Parathyroid adenoma (tissue), 2 donors: ENCODE data around the gene CPSF3.

ENCODE experiments used
- H2AFZ ChIP-seq: fragments of 300-600 bp; sonication (generic); one replicate; pipeline ENCODE4 v1.7.0; 2017; ENCODE audit warnings: antibody characterized with exemption, mild to moderate bottlenecking
- H3K27ac ChIP-seq: fragments of 300-600 bp; sonication (generic); one replicate; pipeline ENCODE4 v1.7.0; 2017
- H3K27me3 ChIP-seq: fragments of 300-600 bp; sonication (generic); one replicate; pipeline ENCODE4 v1.7.0; 2017; ENCODE audit warnings: low read length; ENCODE audit not compliant: control insufficient read depth, insufficient read depth
- H3K36me3 ChIP-seq: fragments of 300-600 bp; sonication (generic); one replicate; pipeline ENCODE4 v1.7.0; 2017; ENCODE audit warnings: low read length; ENCODE audit not compliant: control insufficient read depth, insufficient read depth
- H3K4me1 ChIP-seq: fragments of 300-600 bp; sonication (generic); one replicate; pipeline ENCODE4 v1.7.0; 2017; ENCODE audit warnings: control low read depth
- H3K4me2 ChIP-seq: fragments of 300-600 bp; sonication (generic); one replicate; pipeline ENCODE4 v1.7.0; 2017; ENCODE audit warnings: low read length
- H3K4me3 ChIP-seq: fragments of 300-600 bp; sonication (generic); one replicate; pipeline ENCODE4 v1.7.0; 2017; ENCODE audit warnings: low read depth, low read length
- H3K79me2 ChIP-seq: fragments of 300-600 bp; sonication (generic); one replicate; pipeline ENCODE4 v1.7.0; 2017; ENCODE audit warnings: control low read depth
- H3K9ac ChIP-seq: fragments of 300-600 bp; sonication (generic); one replicate; pipeline ENCODE4 v1.7.0; 2017; ENCODE audit warnings: mild to moderate bottlenecking
- H3K9me3 ChIP-seq: fragments of 300-600 bp; sonication (generic); one replicate; pipeline ENCODE4 v1.7.0; 2017; ENCODE audit warnings: low read length; ENCODE audit not compliant: control insufficient read depth
- CTCF ChIP-seq: fragments of 300-600 bp; sonication (generic); IDR thresholded peaks from one replicate; pipeline ENCODE4 v1.7.0; 2017; ENCODE audit warnings: antibody characterized with exemption, mild to moderate bottlenecking
- donor health status: primary hyperparathyroidism.

Gene CPSF3

GRCh38 chr2:9474361-9475057 lies 51.1 kb downstream of the CPSF3 start, which contains the start of gene IAH1:
IAH1 (plus strand) TSS chr2:9474551; CDS start chr2:9474567, 16 bp downstream.
- Histone ChIP-seq H3K4me2 (peak within 1 kb of the TSS; percentile 77), H3K79me2 (peaks cover 8% of the 10 kb centered on the region), H3K9ac (peak within 1 kb of the TSS; percentile 55), H3K9me3 (no peaks in the 10 kb centered on the region), H3K27me3 (no peaks in the 10 kb centered on the region), H3K4me1 (peaks cover 3% of the 10 kb centered on the region), H3K4me3 (peak within 1 kb of the TSS; percentile 78), H3K27ac (peak within 1 kb of the TSS; percentile 41), H3K36me3 (no peaks in the 10 kb centered on the region), H2AFZ (peak within 1 kb of the TSS; percentile 99)
- TF ChIP-seq CTCF, result peak; percentile 6

- Histone ChIP-seq H3K4me3 (no peak overlapping the region), H3K9ac (no peak overlapping the region), H3K27me3 (no peaks in the 10 kb centered on the region), H3K4me1 (peaks cover 3% of the 10 kb centered on the region), H3K79me2 (peaks cover 8% of the 10 kb centered on the region), H3K4me2 (no peak overlapping the region), H3K36me3 (no peaks in the 10 kb centered on the region), H3K9me3 (no peaks in the 10 kb centered on the region), H2AFZ (no peak overlapping the region), H3K27ac (no peak overlapping the region)
- no peak for TF ChIP-seq CTCF
Measured at GRCh38 chr2:9477914-9478313, 54.5 kb downstream of the CPSF3 start.

- no peaks in the 10 kb centered on the region for H3K27me3 ChIP-seq
- H3K36me3 ChIP-seq, result no peaks in the 10 kb centered on the region
- peaks cover 3% of the 10 kb centered on the region for H3K4me1 ChIP-seq
- no peak overlapping the region for H3K9ac ChIP-seq
- peaks cover 8% of the 10 kb centered on the region for H3K79me2 ChIP-seq
- no peak for TF ChIP-seq CTCF
- H3K4me2 ChIP-seq, result no peak overlapping the region
- no peak overlapping the region for H2AFZ ChIP-seq
- H3K27ac ChIP-seq, result no peak overlapping the region
- H3K4me3 ChIP-seq, result no peak overlapping the region
- H3K9me3 ChIP-seq, result no peaks in the 10 kb centered on the region
Measured at GRCh38 chr2:9478526-9478925, 55.1 kb downstream of the CPSF3 start.

- no peak overlapping the region for H3K27ac ChIP-seq
- no peaks in the 10 kb centered on the region for H3K9me3 ChIP-seq
- no peak for TF ChIP-seq CTCF
- H3K27me3 ChIP-seq, result no peaks in the 10 kb centered on the region
- peaks cover 8% of the 10 kb centered on the region for H3K79me2 ChIP-seq
- H3K9ac ChIP-seq, result no peak overlapping the region
- no peak overlapping the region for H2AFZ ChIP-seq
- no peak overlapping the region for H3K4me2 ChIP-seq
- H3K4me3 ChIP-seq, result no peak overlapping the region
- no peaks in the 10 kb centered on the region for H3K36me3 ChIP-seq
- H3K4me1 ChIP-seq, result peaks cover 2% of the 10 kb centered on the region
Measured at GRCh38 chr2:9480157-9480556, 56.7 kb downstream of the CPSF3 start.

GRCh38 chr2:9483107-9483506 lies 59.7 kb downstream of the CPSF3 start:
- H3K4me3 ChIP-seq, result no peak overlapping the region
- no peak overlapping the region for H3K27ac ChIP-seq
- no peak overlapping the region for H2AFZ ChIP-seq
- H3K4me2 ChIP-seq, result no peak overlapping the region
- no peaks in the 10 kb centered on the region for H3K36me3 ChIP-seq
- no peak overlapping the region for H3K9ac ChIP-seq
- TF ChIP-seq CTCF, result no peak
- H3K27me3 ChIP-seq, result no peaks in the 10 kb centered on the region
- H3K79me2 ChIP-seq, result no peaks in the 10 kb centered on the region
- H3K4me1 ChIP-seq, result no peaks in the 10 kb centered on the region
- no peaks in the 10 kb centered on the region for H3K9me3 ChIP-seq
